ENCODE results near the gene AGPS.

Gene AGPS

DNA sequence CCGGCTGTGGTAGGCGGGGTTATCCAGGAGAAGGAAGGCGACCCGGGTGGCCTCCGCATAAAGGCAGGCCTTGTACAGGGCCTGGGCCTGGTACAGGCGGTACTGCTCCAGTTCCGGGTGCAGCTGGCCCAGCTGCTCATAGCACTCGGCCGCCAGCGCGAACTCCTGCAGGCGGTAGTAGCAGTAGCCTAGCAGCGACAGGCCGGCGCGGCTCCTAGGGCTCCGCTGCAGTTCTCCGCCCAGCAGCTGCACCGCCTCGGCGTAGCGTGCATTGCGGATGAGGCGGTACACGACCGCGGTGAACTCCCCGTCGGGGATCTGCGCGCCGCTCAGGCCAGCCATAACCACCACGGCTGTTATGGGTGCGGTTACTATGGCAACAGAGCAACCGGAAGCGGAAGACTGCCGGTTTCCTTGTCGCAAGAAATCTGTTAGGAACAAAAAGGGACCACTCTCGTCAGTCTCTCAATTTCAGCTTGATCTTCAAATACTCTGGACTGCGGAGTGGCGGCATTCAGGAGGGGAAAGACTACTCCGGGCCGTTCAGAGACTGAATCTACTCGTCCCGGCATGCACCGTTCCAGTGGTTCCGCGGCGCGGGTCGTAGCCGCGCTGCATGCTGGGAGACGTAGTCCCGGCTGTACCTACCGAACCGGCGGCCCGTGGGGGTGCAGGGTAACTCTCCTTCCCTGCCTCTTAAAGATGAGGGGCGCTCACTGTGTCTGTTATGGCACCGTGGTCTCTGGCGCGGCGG is 160.0 kb downstream of the AGPS start:
- DNase-seq = peak; percentile 88

DNA sequence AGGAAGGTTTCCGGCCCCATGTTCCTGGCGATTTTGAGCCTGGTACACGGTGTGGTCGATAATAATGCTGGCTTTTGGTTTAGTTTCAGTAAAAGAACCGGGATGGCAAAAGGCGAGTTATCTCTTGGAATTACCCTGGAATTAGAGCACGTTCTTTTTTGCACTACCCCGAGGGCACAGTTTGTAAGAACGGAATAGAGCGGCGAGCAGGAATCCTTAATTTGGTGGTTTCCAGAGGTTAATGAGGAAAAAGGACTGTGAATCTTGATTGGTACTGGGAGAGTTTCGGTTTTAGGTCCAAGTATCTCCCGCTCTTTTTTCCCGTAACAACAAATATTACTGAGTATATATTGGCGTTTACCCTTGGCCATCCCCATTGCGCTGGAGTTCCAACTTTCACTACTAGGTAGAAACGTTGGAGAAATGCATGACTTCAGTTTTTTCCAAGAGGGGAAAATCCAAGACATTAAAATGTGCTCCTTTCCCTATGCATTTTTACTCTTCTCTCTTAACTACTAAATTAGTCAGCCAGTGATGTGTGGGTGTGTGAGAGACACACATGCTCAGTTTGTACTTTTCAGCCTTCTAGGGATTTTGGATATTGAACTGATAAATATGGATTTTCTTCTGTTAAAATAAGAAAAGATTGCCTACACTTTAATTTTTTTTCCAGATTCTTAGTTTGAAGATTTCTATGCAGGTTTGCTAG is 160.8 kb downstream of the AGPS start:
- DNase-seq = peak; percentile 12

DNA sequence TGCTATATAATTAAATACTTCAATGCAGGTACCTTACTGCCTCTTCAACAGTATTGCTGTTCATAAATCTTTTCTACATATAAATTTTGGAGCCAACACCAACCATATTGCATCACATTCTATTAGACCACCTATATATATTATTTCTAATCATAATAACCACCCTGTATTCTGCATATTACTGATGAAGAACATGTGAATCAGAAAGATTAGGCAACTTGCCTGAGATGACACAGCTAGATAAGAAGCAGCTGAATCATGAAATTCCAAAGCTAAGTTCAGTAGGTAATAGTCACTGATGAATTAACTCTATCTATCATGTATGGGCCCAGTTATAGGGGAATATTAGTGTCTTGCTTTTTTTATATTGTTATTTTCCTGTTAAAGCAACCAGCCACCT is 161.8 kb downstream of the AGPS start:
- no peak for DNase-seq

DNA sequence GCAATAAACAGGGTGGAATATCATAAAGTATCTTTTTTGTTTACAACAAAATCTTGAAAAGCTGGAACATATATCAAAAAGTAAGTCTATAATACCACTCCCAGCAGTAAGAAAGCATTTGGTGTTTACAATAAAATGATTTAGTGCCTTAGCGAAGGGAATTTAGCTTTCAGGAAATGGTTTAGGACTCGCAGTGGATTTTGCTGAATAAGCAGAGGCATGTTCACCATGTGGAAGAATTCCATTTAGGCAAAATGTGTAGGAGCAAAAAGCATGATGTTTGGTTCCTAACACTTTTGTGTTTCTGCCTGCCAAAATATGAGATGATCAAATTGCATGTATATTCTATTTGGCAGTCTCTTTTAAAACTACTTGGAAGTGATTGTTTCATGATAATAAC is 163.6 kb downstream of the AGPS start:
- DNase-seq = no peak

DNA sequence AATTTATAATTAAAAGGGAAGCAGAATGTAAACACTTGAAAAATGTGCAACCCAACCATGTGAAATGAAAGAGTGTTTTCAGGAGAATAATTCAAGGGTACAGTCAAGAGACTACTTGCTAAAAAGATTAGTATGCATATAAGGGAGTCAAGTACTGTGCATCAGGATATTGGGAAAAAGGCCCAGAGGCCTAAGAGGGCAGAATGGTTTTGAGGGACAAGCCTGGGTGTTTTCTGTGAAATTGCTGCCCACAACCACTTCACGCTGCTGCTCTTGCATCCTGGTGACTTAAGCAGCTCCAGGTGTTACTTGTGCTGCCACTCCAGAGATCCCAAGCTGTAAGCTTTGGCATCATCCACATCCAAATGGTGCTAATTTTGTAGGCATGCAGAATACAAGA is 165.2 kb downstream of the AGPS start:
- DNase-seq = no peak

DNA sequence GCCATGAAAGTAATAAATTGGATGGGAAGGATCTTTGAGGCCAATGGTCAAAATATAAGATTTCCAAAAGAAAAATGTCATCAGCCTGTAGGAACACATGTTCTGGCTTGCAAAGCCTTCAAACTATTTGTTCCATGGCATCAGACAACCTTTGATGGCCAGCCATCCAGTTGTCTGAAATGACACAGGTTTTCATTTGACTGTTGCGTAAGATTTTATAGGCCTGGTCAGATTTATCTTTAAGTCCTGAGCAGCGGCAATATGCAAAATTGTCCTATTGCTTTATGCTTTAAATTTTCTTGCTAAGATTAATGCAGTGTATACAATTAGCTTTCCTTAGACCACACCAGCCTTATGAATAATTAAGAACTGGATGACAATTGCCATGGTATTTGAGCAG is 167.1 kb downstream of the AGPS start:
- no peak for DNase-seq

DNA sequence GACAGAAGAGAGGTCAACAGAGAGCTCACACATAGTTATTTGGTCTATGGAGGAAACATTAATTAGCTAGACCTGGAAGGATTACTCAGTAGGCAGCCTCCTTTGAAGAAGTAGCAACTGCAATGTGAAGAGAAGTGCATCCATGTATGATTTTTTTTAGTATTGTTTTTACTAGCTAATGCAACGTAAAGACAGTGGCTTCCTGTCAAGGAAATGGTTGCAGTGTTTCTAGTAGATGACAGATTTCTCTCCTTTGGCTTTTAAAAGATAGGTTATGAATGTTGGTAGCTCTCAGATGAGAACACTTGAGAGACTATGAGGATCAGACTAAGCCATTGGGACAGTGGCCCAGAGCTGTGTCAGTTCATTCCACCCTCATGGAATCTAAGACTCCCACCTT is 175.8 kb downstream of the AGPS start:
- no peak for DNase-seq

DNA sequence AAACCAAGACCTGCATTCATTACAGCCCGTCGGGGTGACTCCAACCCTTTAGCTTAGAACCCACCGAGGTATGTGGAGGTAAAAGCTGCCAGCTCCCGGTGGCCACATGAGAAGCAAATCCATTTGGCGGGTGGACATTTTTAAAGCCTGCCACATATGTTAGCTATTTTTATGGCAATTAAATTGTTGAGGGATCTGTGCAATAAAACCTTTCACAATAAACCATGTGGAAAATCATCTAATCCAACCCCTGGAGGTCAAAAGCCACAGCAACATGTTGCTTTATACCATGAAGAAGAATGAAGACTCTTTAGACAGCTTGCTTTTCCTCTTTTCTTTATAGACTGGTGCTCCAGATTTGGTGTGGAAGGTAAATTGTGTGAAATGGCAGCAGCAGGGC is 176.3 kb downstream of the AGPS start:
- DNase-seq = no peak

DNA sequence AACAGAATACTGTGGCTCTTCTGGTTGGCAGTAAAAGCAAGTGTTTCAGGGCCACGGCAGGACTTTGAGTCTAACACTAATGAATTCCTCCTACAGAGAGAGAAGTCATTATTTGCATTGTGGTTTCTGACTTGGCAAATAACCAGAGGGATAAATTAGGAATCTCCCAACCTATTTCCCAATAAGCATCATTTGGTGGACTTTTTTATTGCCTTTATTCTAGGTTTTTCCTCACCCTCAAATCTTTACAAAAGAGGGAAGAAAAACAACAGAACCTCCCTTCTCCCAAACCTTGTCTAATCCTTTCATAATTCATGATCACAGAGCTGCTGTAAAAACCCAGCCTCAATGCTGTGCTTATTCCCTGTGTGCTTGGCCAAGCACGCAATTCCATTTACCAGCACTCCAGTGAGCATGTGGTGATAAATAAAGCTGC is 179.7 kb downstream of the AGPS start:
- no peak for DNase-seq

DNA sequence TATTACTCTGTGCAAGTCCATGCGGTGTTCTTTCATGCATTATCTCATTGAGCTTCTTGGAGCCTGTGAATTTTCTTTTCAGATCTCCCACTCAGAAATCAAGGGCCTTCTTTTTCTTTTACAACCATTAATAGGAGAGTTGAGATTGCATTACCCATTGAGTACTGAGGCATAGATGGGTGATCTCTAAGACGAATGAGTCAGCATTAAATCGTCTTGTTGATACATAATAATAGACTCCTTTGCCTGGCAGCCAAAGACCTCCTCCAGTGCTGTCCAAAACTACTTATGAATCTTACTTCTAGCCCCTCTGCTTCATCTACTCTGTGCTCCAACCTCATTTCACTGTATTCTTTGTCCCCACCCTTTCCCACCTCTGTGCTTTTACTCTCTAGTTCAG is 180.5 kb downstream of the AGPS start:
- DNase-seq = peak; percentile 12

DNA sequence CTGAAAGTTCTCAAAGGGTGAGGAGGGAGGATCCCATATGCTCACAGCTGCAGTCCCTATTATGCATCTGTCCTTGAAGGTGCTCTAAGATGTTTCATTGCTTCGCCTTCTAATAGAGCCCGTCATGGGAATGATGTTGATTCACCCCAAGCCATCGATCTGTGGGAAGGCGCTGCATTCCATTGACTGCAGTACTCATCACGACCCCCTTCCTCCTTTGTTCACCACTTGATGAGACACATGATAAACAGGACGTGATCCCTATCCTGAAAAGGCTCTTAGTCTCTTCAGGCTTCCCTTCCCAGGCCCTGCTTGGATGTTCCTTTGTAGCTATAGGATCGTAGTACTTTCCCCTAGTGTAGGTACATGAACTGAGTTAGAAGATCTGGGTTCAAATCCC is 181.8 kb downstream of the AGPS start:
- no peak for DNase-seq

DNA sequence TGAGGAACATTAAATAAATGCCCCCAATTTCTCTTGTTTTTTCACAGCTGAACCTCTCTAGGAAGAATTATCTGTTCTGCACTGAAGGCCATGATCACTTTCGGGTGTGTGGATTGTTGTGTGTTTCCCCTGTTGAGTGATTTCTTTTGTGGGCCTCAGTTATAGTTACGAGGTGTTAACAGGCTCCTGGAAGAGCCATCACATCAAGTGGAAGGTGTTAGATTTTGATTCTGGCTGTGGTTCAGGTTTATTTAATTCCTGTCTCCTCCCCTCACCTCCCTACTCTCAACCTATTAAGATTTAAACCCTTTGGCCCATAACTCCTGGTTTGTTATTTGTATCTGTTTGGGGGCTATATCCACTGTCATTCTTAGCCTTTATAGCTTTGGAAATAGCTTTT is 182.8 kb downstream of the AGPS start:
- no peak for DNase-seq

DNA sequence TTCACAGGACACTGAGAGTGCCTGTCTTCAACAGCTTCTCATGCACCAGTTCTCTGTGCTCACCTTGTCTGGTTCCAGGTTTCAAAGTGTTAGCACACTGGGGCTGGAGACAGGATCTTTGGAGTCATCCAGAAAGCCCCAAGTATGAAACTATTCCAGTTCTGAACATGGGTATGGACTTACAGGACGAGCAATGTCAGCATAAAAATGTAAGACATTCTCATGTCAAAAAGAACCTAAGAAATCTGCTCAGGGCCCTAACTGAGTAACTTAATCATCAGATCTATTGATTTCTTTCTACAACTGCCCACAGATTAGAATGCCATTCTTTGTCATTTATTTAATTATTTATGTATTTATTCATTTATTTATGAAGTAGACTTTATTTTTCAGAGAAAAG is 184.5 kb downstream of the AGPS start:
- DNase-seq = no peak

DNA sequence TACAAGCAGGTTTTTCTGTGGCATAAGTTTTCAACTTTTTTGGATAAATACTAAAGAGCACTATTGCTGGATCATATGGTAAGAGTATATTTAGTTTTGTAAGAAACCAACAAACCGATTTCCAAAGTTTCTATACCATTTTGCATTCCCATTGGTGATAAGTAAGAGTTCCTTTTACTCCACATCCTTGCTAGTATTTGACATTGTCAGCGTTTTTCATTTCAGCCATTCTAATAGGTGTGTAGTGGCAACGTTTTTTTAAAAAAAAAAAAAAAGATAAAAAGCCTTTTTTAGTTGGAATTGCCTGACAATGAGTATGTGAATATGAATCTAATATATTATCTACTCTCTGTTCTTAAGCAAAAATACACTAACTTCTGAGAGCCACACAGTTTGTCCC is 185.9 kb downstream of the AGPS start:
- DNase-seq = no peak

DNA sequence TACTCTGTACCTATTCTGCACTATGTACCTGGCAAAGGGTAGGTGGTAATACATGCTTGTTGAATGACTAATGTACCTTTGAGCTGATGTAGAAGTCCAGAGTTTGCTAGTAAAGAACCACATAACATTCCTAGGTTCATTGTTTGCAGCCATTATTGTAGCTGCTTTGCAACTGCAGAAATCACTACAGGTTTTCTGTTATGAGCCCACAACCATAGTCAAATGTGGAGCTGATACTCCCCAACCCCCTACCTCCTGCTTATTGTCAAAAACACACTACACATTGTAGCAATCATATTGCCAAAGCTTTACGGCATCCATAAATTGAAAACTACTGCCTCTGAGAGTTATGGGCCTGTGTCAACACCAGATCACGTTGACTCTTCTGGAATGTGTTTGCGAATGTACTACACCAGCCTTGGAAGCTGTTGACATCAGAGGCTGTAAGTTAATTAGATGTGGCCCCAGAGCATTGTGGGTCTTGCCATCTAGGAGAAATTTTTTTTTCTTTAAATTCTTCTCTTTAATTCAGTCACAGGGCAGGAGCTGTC is 187.0 kb downstream of the AGPS start:
- DNase-seq = no peak

DNA sequence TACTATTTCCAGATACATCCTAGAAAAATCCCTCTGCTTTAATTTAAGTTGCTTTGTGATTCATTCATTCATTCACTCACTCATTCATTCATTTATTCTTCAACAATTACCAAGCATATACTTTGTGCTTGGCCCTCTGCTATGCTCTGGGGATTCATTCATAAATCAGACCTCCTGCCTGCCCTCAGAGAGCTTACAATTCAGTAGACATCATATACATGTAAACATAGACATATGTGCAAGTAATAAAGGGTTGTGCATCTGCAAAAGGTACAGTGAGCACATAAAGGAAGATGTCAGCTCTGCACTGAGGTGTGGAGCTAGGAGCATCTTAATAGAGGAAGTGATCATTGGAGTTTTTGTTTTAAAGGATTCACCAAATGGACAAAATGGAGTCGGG is 189.4 kb downstream of the AGPS start:
- DNase-seq = no peak

DNA sequence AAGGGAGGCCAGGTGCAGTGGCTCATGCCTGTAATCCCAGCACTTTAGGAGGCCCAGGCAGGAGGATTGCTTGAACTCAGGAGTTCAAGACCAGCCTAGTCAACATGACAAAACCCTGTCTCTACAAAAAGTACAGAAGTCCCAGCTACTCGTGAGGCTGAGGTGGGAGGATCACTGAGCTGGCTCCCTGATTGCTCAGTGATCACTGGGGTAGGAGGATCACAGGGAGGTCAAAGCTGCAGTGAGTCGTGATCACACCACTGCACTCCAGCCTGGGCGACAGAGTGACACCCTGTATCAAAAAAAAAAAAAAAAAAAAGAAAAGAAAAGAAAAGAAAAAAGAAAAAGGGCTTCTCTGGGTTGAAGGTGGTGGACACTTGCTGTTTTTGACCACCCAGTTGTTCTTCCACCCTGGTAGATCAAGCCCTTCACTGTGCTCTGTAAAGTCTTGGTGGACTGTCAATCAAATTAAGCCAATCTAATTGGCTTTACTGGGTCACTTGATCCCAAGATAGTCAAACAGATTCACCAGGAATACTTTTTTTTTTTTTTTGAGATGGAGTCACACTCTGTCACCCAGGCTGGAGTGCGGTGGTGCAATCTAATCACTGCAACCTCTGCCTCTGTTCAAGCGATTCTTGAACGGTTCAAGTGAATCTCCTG is 191.6 kb downstream of the AGPS start:
- no peak for DNase-seq

DNA sequence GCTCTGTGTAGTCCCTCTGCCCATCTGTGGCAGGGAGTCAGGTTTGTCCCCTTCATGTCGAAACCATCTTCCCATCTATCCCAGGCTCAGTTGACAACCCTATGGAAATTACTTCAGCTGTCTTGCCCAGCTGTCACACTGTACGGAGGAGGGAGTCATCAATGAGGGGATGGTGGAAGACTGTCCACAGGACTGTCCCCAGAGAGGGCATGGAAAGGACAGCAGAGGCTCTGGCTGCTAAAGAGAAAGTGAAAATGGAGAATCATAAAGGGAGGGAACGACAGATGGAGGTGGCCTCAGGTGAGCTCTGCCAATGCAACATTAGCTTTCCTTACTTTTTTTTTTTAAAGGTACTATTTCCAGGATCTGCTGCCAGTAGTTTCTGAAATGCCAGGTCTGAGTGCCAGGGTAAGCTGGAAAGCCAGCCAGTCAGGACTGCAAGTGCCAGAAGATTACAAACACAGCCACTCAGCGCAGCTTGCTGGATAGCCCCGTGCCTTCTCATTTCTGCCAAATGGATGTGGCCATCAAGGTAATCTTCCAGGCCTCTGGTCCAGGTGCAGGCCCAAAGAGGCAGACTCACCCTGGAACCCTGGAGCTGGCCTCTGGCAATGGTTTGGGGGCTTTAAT is 192.8 kb downstream of the AGPS start:
- no peak for DNase-seq

DNA sequence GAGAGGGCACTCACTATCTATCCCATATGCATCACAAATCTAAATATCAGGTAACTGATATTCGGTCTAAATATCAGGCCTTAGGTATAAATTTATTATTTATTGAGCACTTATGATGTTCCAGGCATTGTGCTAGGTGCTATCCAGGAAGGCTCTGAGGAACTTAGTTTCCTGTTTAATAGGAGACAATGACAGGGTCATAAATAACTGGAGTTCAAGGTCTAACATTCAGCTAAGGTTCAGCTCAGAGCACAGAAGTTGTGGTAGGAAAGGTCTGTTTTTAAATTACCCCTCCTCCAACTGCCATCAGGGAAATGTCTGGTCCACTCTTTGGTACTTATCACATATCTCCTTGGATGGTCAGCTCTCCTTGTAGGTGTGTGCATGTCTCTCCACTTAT is 193.6 kb downstream of the AGPS start:
- DNase-seq = no peak

DNA sequence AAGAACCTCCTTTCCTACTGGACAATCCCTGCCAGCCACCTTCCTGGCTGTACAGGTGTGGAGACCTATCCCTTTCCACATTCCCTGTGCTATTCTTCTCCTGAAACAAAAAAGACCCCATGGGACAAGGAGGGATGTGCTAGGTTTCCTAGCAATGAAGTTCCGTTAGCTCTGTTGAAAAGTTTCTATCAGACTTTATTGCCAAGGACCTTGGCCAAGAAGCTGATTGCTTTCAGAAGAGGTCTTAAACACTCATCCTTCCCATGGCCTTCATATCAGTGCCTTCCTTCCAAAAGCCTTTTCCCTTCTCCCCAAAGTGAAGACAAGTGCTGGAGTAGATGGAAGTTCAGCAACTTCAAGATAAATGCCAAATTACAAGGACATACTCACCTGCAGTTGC is 194.8 kb downstream of the AGPS start:
- no peak for DNase-seq

DNA sequence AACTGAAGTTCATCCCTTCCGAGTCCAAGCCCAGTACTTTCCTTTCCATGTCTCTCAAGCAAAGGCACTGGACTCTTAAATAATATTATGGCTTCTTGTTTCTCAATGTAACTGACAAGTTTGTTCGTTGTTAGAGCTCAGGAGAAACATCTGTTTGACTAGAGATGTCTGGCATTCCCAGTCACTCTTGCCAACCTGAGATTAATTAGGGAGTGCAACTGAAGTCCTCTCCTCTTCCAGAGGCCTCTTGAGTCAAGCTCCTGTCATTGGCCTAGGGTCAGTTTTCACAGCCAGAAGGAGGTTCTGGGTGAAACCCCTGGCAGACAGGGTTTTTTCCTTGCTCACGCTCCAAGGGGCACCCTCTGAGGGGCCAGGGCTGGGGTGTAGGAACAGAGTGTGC is 196.1 kb downstream of the AGPS start:
- no peak for DNase-seq

DNA sequence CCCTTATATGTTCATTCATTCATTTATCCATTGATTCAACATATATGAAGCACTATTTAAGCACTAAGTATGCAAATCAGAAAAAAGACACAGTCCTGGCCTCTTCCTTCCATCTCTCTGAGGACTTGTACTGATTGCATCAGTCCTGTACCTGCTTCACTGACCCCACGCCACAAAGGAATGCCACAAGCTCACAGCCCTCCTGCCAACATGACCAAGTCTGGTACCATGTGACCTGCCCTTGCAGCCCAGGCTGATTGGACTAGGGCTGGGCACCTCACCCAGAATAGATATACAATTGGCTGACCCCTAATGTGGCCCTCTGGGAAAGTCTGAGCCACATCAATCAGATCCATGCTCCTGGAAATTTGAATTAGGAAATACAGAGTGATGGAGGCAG is 196.6 kb downstream of the AGPS start:
- no peak for DNase-seq

DNA sequence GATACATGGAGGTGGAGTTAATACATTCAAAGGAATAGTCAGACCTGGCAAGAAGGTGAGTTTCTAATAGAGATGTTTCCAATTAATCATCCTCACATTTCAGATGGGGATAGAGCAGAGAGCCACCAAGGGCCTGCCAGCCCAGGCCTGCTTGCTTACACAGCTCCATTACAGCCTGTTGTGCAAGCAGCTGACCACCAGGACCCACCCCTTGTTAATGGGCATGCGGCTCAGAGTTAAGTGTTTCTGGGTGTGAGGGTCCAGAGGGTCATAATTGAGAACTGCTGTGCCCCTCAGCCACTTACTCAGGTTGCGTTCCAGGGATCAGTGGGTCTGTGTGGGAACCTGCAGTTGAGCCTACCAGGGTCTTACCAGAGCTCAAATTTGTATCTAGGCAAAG is 199.8 kb downstream of the AGPS start:
- DNase-seq = no peak
